ENCODE results near the gene FBXL7. TPM values are rescaled to one million over a fixed set of nuclear protein-coding genes. Genes with fewer than 3 reads are reported as not detected.

Gene FBXL7
- total RNA-seq, 1 experiment from 2014 or later, result not detected

- Histone ChIP-seq H3K27me3 (ENCODE audit: control insufficient read depth, insufficient read depth, low read length) (no peaks in the 10 kb centered on the region), H3K27ac (ENCODE audit: low read length) (no peak overlapping the region), H3K4me1 (ENCODE audit: control insufficient read depth, insufficient read depth, low read length) (no peaks in the 10 kb centered on the region), H3K9me3 (ENCODE audit: control insufficient read depth, insufficient read depth, low read depth, low read length) (no peaks in the 10 kb centered on the region), H3K4me3 (ENCODE audit: low read depth in 2 of 2, low read length in 2 of 2) (no peak overlapping the region), H3K36me3 (ENCODE audit: control insufficient read depth, insufficient read depth, low read length) (no peaks in the 10 kb centered on the region)
- in situ Hi-C loops (cut with HindIII; ENCODE audit: low pct_unique_long_range_greater_than_20kb, low sequenced_read_pairs), result no loop called here
- ChIA-PET POLR2A (no interaction called here), CTCF (no interaction called here)
- DNase-seq (ENCODE audit: low read depth, low spot score) (no peak), ATAC-seq (no peak)
- no TSS peak for BruUV-seq (replicated peaks)
- TF ChIP-seq, protein P1, sequence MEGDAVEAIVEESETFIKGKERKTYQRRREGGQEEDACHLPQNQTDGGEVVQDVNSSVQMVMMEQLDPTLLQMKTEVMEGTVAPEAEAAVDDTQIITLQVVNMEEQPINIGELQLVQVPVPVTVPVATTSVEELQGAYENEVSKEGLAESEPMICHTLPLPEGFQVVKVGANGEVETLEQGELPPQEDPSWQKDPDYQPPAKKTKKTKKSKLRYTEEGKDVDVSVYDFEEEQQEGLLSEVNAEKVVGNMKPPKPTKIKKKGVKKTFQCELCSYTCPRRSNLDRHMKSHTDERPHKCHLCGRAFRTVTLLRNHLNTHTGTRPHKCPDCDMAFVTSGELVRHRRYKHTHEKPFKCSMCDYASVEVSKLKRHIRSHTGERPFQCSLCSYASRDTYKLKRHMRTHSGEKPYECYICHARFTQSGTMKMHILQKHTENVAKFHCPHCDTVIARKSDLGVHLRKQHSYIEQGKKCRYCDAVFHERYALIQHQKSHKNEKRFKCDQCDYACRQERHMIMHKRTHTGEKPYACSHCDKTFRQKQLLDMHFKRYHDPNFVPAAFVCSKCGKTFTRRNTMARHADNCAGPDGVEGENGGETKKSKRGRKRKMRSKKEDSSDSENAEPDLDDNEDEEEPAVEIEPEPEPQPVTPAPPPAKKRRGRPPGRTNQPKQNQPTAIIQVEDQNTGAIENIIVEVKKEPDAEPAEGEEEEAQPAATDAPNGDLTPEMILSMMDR (IDR thresholded peaks at IDR 0.05), result no peak
- TF ChIP-seq POLR2AphosphoS5 (IDR thresholded peaks at IDR 0.05; ENCODE audit: low read depth, low read length) (no peak), TCF7L2 (IDR thresholded peaks at IDR 0.05; ENCODE audit: low read depth, low read length) (no peak), REST (IDR thresholded peaks at IDR 0.05; ENCODE audit: insufficient read depth in 1 of 2, low read depth in 2 of 2, low read length in 1 of 2) (no peak), SIN3A (IDR thresholded peaks at IDR 0.05; ENCODE audit: borderline replicate concordance, insufficient read depth, low read depth, low read length) (no peak)
- intact Hi-C loops (cut with micrococcal nuclease; ENCODE audit: unreplicated experiment), result no loop called here
Measured at GRCh38 chr5:15850536-15850935, 350.6 kb downstream of the FBXL7 start.

- Histone ChIP-seq H3K9me3 (ENCODE audit: control insufficient read depth, insufficient read depth, low read depth, low read length) (no peaks in the 10 kb centered on the region), H3K36me3 (ENCODE audit: control insufficient read depth, insufficient read depth, low read length) (no peaks in the 10 kb centered on the region), H3K27me3 (ENCODE audit: control insufficient read depth, insufficient read depth, low read length) (no peaks in the 10 kb centered on the region), H3K4me3 (ENCODE audit: low read depth in 2 of 2, low read length in 2 of 2) (no peak overlapping the region), H3K27ac (ENCODE audit: low read length) (no peak overlapping the region), H3K4me1 (ENCODE audit: control insufficient read depth, insufficient read depth, low read length) (no peaks in the 10 kb centered on the region)
- no TSS peak for BruUV-seq (replicated peaks)
- ChIA-PET CTCF (no interaction called here), POLR2A (no interaction called here)
- no peak for ATAC-seq
- TF ChIP-seq SIN3A (IDR thresholded peaks at IDR 0.05; ENCODE audit: borderline replicate concordance, insufficient read depth, low read depth, low read length) (no peak), POLR2AphosphoS5 (IDR thresholded peaks at IDR 0.05; ENCODE audit: low read depth, low read length) (no peak), TCF7L2 (IDR thresholded peaks at IDR 0.05; ENCODE audit: low read depth, low read length) (no peak), REST (IDR thresholded peaks at IDR 0.05; ENCODE audit: insufficient read depth in 1 of 2, low read depth in 2 of 2, low read length in 1 of 2) (no peak)
- TF ChIP-seq, protein P1 (IDR thresholded peaks at IDR 0.05), result no peak
- intact Hi-C loops (cut with micrococcal nuclease; ENCODE audit: unreplicated experiment) (no loop called here), in situ Hi-C loops (cut with HindIII; ENCODE audit: low pct_unique_long_range_greater_than_20kb, low sequenced_read_pairs) (no loop called here)
- DNase-seq (ENCODE audit: low read depth, low spot score), result no peak
Measured at GRCh38 chr5:15850939-15851341, 351.0 kb downstream of the FBXL7 start.

Data from Panc1 (cell line).